Non-pigmented ciliary epithelial cell (primary cell): ENCODE measurements around the gene CHCHD5.
"Not testable (repeated sequence)": the region's sequence is repeated elsewhere in the genome, so short reads cannot be mapped to it uniquely, and the experiment has no call there.

Experiments
- DNase-seq: peaks from one replicate; pipeline ENCODE4 v3.0.0-alpha.2; 2010; ENCODE audit warnings: low read depth

CHCHD5 gene

DNA sequence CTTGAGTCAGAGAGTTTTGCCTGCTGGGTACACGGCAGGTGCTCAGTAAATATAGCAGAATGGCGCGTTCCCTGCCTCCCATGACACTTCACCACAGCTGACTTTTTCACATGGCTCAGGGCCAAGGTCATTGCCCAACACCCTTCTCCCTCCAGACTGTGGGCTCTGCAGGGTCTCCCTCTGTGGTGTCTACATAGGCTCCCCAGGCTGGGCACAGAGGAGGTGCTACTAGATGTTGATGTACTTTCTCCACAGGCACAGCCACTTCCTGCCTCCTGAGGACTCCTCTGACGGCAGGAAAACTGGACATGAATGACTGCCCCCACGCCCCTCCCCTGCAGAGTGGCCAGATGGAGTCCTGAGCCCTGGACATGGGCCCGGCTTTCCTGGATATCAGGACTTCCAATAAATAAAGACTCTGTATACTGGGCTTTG is 4.2 kb downstream of the CHCHD5 start:
- no peak for DNase-seq

DNA sequence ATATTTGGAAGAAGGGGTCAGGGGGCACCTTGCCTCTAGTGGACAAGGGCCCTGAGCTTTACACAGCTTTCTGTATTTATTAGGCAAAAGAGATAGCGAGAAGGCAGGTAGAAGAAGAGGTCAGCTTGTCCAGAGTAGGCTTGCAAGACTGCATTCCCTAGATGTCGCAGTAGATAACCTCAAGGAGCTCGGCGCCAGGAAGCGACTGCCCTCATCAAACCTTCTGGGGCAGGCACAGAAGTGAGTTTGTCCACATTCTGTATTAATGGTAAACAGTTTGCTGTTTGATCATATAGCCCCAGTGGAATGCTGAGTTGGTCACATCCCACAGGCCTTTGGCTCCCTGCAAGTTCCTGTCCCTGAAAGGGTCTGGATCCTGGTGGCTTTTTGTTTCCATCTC is 7.0 kb downstream of the CHCHD5 start:
- no peak for DNase-seq

DNA sequence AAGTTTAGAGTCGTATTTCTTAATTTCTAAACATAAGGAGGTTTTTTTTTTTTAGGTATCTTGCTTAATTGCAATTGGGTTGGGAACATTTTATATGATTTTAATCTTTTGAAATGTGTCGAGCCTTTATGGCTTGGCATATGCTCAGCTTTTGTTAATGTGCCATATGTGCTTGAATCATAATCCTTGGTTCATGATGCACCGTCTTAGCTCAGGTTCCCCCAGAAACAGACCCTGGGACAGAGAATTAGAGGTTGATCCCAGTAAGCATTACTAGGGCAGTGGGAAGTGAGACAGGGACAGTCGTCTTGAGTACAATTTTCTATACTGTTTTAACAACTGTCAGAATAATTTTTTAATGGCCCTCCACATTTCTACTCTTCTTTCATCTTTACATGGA is 9.3 kb downstream of the CHCHD5 start:
- no peak for DNase-seq

DNA sequence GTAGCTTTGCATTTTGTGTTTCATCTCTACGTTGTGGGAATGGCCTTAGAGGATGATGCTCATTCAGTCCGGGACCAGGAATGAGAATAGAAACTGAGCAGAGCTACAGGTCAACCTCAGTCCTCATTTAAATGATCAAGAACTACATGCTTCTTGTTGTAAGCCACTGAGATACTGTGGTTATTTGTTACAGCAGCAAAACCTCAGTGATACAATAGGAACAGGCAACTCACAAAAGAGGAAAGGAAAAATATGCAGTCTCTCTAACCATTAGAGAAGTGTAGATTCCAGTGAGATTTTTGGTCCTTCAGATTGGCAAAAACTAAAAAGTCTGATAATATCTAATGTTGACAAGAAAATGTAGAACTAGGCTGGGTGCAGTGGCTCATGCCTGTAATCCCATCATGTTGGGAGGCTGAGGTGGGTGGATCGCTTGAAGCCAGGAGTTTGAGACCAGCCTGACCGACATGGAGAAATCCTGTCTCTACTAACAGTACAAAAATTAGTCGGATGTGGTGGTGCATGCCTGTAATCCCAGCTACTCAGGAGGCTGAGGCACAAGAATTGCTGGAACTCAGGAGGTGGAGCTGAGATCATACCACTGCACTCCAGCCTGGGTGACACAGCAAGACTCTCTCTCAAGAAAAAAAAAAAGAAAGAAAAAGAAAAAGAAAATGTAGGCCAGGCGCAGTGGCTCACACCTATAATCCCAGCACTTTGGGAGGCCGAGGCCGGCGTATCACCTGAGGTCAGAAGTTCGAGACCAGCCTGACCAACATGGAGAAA is 13.3 kb downstream of the CHCHD5 start:
- no peak for DNase-seq

DNA sequence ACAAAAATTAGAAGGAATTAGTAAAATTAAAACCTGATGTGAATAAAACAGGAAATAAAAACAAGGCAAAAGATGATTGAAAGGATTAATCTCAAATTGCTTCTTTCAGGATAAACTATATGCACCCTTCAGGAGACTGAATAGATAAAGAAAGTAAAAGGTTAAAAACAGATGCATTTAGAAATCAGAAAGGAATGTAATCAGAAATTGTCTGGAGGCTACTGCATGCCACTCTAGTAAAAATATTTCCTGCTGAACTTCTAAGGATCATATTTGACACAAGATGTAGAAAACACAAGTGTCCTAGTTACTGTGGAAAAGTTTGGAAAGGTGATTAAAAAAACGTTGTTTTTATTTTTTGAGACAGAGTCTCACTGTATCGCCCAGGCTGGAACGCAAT is 16.2 kb downstream of the CHCHD5 start:
- DNase-seq: no peak

DNA sequence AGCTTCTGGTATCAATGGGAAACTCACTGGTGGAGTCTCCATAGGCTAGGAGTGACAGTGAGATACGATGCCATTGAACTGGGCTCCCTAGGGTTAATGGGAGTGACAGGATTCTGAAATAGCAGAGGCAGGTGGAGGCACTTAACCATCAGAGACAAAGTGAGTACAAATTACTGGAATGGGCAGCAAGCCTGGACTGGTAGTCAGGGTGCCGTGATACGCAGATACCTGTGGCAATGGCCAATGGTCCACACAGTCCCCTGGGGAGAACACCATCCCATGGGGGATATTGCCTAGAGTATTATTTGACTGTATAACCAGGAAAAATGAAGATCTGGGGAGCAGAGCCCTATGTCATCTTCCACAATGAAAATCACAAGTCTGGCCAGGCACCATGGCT is 17.3 kb downstream of the CHCHD5 start:
- no peak for DNase-seq

DNA sequence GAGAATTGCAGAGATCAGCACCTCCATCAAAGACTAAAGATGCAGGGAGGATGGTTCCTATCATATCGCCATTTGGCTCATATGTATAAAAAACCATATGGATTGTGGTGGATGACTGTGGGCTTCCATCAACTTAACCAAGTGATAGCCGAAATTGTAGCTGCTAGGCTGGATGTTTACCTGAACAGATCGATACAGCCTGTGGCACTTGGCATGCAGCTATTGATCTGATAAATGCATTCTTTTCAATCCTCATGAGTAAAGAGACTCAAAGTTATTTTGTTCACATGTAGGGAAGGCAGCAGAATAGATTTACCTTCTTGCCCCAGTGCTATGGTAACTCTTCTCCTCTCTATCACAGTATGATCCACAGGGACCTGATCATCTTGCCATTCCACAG is 18.5 kb downstream of the CHCHD5 start:
- DNase-seq: no peak

DNA sequence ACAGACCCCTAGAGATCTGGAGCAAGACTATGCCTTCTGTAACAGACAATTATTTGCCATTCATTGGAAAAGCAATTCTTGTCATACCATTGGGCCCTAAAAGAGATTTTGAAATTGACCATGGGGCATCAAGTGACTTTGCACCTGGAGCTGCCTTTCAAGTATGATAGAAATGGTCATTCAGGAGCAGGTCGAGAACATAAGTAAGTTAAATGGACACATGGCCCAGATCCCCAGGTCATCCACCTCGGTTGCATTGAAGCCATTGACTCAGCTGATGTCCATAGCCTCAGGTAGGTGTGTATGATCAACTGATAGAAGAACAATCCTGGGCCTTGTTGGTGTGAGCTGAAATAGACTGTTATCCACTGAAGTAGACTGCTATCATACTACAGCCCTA is 19.3 kb downstream of the CHCHD5 start:
- no peak for DNase-seq

DNA sequence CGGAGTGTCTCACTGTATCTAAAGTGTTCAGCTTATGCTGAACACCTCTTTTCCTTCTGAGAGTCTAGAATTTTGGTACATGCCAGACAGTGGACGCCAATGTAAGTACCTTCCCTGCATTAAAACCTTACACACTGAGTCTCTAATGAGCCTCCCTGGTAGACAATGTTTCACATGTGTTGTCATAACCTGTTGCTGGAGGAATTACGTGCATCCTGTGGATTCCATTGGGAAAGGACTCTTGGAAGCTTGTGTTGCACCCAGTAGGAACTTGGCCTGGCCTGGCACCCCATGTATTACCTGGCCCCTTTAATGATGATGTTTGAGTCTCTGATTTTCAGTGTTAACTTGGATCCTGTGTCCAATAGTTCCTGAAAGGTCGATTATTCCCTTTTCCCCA is 20.5 kb downstream of the CHCHD5 start:
- DNase-seq: no peak

DNA sequence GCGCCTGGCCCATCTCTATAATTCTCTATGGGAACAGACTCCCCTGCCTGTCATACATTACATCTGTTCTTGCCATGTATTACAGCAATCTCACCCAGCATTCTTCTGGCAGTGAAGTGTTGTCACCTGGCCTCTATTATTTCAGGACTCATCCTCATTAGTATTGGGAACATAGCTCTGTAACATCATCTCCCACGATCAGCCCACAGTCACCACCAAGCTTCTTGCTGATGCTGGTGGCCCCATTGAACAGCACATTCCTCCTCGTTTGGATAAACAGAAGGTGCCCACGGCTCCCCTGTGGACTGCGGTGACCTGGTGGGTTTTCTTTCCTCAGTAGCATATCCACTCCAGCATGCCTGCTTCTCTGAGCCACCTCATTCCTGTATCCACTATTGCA is 21.5 kb downstream of the CHCHD5 start:
- no peak for DNase-seq

DNA sequence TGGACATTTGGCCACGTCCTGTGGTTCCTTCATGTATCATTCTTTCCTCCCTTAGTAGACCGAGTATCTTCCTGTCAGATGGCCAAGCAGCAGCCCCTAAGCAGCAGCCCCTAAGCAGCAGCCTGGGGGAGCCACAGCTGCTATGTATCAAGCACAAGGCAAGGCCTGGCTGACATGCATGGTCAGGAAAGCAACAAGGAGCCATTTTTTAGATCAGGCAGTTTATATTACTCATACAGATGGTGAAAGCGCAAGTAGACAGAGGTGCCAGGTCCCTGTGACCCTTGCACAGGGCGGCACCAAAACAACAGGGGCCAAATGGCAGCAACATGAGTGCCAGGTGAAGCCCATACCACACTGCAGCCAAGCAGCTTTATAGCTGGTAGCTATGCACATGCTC is 22.1 kb downstream of the CHCHD5 start:
- no peak for DNase-seq

DNA sequence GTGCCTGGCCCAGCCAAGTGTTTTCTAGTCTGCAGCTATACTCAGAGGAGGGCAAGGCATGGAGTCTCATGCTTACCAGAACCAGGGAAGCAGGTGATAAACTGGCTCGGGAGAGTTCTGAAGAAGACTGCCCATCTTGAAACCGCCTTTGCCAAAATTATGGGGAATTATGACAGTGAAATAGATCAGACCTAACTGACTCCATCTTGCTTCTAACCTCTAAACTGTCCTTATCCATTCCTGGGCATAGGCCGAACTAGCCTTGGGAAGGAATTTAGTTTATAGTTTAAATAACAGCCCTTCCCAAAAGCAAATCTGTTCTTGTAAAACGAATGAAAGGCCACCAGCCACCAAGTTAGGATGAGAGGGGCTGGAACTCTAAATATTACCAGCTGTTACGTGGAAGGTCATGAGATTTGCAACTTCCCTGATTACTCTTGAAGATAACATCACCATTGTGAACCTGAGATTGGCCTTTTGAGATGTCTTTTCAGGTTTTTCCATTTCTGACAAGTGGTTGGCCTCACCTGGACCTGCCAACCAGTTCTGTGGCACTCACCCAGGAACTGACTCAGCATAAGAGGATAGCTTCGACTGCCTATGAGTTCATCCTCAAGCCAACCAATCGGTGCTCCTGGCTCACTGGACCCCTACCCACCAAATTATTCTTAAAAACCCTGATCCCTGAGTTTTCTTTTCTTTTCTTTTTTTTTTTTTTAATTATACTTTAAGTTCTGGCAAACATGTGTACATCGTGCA is 23.4 kb downstream of the CHCHD5 start:
- DNase-seq: no peak

DNA sequence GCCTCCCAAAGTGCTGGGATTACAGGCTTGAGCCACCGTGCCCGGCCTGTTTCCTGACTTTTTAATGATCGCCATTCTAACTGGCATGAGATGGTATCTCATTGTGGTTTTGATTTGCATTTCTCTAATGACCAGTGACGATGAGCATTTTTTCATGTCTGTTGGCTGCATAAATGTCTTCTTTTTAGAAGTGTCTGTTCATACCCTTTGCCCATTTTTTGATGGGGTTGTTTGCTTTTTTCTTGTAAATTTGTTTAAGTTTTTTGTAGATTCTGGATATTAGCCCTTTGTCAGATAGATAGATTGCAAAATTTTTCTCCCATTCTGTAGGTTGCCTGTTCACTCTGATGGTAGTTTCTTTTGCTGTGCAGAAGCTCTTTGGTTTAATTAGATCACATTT is 24.9 kb downstream of the CHCHD5 start:
- not testable (repeated sequence) for DNase-seq

DNA sequence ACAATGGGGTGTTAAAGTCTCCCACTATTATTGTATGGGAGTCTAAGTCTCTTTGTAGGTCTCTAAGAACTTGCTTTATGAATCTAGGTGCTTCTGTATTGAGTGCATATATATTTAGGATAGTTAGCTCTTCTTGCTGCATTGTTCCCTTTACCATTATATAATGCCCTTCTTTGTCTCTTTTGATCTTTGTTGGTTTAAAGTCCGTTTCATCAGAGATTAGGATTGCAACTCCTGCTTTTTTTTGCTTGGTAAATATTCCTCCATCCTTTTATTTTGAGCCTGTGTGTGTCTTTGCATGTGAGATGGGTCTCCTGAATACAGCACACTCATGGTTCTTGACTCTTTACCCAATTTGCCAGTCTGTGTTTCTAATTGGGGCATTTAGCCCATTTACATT is 27.9 kb downstream of the CHCHD5 start:
- not testable (repeated sequence) for DNase-seq

DNA sequence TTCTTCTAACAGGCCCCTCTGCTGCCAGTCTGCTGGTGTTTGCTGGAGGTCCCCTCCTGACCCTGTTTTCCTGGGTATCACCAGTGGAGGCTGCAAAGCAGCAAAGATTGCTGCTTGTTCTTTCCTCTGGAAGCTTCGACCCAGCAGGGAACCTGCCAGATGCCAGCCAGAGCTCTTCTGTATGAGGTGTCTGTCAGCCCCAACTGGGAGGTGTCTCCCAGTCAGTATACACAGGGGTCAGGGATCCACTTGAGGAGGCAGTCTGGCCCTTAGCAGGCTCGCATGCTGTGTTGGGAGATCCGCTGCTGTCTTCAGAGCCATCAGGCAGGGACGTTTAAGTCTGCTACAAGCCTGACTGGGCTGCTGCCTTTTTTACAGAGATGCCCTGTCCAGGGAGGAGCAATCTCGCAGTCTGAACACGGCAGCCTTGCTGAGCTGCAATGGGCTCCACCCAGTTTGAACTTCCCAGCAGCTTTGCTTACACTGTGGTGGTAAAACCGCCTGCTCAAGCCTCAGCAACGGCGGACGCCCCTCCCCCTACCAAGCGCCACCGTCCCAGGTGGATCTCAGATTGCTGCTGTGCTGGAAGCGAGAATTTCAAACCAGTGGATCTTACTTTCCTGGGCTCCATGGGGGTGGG is 29.9 kb downstream of the CHCHD5 start:
- DNase-seq: no peak

DNA sequence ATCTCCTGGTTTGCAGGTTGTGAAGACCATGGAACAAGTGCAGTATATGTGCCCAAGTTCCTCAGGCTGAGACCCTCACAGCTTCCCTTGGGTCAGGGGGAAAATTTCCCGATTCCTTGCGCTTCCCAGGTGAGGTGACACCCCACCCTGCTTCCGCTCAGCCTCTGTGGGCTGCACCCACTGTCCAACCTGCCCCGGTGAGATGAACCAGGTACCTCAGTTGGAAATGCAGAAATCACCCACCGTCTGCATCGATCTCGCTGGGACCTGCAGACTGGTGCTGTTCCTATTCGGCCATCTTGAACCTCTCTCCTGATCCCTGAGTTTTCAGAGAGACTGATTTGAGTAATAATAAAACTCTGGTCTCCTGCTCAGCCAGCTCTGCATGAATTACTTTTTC is 30.6 kb downstream of the CHCHD5 start:
- no peak for DNase-seq

DNA sequence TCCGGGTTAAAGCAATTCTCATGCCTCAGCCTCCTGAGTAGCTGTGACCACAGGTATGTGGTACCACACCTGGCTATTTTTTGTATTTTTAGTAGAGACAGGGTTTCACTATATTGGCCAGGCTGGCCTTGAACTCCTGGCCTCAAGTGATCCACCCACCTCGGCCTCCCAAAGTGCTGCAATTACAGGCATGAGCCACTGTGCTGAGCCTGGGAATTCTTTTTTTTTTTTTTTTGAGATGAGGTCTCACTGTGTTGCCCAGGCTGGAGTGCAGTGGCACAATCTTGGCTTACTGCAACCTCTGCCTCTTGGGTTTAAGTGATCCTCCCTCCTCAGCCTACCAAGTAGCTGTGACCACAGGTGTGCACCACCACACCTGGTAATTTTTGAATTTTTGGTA is 31.4 kb downstream of the CHCHD5 start:
- DNase-seq: not testable (repeated sequence)

DNA sequence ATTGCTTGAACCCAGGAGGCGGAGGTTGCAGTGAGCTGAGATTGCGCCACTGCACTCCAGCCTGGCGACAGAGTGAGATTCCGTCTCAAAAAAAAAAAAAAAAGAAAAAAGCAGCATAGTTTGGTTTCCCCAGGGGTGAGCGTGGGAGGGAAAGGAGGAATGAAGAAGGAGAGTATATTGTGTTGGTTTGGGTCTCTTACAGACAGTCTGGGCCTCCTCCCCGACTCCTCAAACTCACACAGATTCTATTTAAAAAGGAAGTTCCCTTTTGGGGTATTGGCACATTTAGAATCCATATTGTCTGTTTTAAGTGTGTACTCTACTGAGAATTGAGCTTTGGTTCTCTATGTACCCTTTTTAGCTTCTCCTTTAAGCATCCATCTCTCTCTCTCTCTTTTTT is 34.0 kb downstream of the CHCHD5 start:
- no peak for DNase-seq

DNA sequence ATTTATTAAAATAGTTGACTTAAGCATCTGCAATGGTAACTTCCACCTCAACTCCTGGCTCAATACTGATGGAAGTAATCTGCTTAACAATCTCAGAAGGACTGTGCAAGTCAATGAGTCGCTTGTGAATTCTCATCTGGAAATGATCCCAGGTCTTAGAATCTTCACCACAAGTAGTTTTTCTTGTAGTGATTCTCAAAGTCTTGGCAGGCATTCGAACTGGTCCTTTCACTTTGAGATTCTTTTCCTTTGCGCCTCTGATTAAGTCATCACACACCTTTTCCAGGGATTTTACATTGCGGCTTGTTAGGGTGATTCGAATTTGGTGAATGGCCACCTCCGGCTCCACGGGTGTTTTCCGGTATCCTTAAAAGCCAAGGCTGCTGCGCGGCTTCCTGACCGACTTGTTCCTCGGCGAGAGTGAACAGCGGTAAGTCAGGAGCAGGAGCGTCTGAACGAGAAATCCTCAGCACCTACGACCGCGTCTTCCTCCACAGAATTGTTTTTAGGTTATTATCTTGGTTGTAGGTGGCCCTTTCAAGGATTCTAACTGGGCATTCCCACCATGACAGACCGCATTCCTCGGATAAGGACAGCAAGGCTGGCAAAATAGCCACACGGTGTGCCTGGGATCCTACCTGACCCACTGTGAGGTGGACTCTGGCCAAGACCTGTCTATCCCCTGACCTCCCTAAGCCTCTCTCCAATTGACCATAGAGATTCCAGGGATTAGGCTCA is 37.5 kb downstream of the CHCHD5 start:
- no peak for DNase-seq

DNA sequence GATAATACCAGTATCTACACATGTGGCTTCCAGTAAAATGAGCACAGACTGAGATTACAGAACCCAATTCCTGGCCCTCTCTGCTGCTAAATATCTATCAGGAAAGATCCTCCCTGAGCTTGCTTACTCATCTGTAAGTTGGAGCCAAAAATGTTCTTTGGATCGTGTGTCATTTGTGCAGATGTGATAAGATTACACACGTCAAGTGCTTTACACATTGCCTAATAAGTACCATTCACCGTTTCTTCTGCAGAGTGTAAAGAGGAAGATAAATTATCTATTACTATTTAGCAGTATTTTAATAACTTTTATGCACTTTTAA is 38.1 kb downstream of the CHCHD5 start:
- peak; percentile 87 for DNase-seq

DNA sequence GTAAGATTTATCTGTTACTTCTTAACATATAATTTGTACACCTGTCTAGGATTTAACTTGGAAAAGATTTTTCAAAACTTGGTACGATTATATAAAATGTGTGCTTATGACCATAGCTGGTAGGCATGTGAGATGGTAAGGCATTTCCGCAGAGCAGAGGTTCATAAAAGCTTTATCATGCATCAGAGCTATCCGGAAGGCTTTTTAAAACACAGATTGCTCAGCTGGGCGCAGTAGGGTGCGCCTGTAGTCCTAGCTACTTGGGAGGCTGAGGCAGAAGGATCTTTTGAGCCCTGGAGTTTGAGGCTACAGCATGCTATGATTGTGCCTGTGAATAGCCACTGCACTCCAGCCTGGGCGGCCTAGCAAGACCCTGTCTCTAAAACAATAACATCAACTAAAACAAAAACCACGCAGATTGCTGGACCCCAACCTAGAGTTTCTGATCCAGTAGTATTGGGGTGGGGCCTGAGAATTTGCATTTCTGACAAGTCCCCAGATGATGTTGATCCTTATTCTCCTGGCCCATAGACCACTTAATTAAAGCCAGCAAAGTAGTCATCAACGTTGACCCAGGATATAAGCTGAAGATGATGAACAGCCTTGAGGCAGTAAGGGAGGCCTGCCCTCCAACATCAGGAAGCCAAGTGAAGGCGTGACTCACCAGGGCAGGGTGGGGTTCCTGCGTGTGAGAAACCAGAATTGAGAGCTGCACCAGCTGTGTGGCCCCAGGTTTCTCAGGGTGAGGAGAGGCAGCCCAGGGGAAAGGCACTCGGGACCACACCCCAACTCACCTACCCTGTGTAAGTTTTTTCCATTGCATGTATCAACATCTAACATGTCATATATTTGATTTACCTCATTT is 39.7 kb downstream of the CHCHD5 start:
- DNase-seq: no peak
